ENCODE measurements around the gene EFHC1.
"Not testable (repeated sequence)": the region's sequence is repeated elsewhere in the genome, so short reads cannot be mapped to it uniquely, and the experiment has no call there.

EFHC1 gene

DNA sequence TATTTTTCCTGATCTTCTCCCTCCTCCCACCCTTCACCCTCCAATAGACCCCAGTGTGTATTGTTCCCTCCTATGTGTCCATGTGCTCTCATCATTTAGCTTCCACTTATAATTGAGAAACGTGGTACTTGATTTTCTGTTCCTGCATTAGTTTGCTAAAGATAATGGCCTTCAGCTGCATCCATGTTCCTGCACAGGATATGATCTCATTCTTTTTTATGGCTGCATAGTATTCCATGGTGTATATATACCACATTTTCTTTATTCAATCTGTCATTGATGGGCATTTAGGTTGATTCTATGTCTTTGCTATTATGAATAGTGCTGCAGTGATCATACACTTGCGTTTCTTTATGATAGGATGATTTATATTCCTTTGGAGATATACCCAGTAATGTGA, 41.1 kb downstream of the EFHC1 start:
- FAIRE-seq = not testable (repeated sequence)

GRCh38 chr6:52474173-52474572, 54.0 kb downstream of the EFHC1 start:
- no peak for FAIRE-seq

DNA sequence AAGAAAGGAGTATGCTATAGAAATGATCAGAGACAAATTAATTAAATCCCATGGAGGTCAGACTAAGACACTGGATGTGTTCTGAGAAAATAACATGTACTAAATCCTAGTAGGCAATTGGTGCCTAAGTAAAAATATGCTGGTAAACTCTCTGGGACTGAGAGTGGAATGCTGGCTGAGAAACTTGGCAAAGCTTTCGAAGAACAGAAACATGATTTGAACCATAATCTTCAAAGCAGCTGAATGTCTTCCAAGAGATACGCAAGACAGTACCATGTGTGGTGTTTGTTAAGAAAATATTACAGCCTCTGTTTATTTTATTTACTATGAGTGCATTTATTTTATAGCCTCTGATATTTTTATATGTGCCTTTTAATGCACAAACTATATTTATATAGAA, 55.2 kb downstream of the EFHC1 start:
- FAIRE-seq = no peak

DNA sequence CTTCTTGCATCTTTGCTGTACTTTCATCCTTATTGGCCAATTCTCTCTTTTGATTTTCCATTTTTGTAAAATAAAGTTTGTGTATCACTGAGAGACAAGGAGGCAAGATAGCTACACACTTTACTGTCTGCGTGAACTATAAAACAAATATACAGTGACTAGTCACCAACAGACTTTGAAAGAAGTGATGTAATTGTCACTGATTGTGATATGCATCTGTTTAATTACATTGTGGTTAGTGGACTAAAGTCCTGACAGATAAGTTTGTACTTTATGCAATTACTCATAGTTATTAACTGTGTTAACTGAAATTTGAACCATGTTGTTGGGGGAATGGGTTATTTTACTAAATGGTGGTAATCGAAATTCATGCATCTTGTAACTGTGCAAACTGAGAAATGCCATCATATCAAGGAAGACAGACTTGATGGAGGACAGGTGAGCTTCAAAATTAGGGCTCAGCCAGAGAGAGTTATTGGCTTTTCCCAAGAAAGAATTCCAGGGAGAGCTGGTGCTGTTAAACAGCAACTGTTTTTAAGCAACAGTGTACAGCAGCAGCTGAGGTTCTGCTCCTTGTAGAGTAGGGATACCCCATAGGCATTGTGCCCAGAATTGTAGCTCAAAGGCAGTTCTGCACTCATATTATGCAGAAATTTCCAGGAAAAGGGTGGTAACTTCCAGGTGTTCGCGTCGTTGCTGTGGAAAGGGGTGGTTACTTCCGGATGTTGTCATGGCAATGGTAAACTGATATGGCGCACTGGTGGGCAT, 62.9 kb downstream of the EFHC1 start:
- FAIRE-seq = no peak

DNA sequence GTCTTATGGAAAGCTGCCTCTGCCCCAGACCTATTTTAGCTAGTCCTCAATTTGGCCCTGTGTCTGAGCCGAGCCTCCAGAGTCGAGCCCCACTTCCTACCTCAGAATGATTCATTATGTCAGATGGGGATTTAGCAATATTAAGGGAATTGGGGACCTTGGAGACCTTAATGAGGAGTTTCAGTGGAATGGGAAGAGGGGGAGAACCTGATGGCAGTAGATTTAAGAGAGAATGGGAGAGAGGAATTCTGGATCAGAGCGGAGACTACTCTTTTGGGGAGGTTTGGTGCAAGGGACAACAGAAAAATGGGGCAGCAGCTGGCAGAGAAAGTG, 63.5 kb downstream of the EFHC1 start:
- no peak for FAIRE-seq

DNA sequence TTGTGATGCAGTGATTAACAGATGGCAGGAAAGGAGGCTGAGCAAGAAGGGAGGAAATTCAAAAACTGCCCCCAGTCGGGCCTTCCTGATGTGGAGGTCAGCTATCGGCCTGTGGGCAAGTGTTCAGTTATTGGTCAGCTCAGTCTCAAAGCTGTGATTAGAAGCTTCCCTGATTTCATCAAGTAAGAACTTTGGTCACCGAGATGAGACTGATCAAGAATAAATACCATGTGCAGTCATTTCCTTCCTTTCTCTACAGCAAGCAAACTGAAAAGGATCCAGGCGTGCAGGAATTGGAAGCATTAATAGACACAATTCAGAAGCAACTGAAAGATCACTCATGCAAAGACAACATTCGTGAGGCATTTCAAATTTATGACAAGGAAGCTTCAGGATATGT, 69.7 kb downstream of the EFHC1 start:
- no peak for FAIRE-seq

- FAIRE-seq = no peak
Measured at GRCh38 chr6:52491203-52492069, 71.3 kb downstream of the EFHC1 start.

- FAIRE-seq = no peak
Measured at GRCh38 chr6:52493669-52494068, 73.5 kb downstream of the EFHC1 start.

DNA sequence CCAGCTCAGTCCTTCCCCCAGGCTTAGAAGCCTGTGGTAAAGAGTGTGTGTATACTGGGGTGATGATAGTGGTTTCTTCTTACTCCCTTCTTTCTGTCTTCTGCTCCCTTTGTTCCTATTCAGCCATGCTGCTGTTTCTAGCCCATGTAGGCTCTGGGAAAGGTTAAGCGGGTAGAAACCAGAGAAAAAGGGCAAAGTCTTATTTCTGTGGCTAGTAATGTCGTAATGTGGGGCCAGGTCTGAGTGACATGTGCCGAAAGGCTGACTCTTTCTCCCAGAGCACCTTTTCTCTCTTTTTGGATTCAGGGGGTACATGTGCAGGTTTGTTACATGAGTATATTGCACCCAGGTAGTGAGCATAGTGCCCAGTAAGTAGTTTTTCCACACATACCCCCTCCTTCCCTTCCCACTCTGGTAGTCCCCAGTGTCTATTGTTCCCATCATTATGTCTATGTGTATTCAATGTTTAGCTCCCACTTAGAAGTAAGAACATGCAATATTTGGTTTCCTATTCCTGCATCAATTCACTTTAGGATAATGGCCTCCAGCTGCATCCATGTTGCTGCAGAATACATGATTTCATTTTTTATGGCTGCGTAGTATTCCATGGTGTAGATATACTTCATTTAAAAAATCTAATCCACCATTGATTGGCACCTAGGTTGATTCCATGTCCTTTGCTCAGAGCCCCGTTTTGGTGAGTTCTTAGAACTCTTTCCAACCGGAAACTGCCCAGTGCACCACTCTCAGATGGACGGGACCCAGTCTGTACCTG, 74.3 kb downstream of the EFHC1 start:
- no peak for FAIRE-seq

- FAIRE-seq = no peak
Measured at GRCh38 chr6:52495922-52496321, 75.8 kb downstream of the EFHC1 start.

DNA sequence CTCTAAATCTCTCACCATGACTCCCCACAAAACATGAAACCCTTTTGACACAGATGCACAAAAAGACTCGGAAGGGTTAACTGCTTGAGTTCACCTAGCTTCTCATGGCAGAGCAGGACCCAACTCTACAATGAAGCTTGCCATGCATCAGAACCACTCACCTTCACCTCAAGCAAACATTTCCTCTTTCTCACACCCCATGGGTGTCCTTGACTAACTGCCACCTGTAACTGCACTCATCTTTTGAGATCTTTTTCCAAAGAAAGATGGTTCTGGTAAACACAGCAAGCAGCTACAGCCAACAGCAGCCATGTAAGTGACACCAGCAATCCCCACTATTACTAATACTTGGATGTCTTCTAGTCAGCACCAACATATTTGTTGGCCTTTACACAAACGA, 76.5 kb downstream of the EFHC1 start:
- FAIRE-seq = no peak

DNA sequence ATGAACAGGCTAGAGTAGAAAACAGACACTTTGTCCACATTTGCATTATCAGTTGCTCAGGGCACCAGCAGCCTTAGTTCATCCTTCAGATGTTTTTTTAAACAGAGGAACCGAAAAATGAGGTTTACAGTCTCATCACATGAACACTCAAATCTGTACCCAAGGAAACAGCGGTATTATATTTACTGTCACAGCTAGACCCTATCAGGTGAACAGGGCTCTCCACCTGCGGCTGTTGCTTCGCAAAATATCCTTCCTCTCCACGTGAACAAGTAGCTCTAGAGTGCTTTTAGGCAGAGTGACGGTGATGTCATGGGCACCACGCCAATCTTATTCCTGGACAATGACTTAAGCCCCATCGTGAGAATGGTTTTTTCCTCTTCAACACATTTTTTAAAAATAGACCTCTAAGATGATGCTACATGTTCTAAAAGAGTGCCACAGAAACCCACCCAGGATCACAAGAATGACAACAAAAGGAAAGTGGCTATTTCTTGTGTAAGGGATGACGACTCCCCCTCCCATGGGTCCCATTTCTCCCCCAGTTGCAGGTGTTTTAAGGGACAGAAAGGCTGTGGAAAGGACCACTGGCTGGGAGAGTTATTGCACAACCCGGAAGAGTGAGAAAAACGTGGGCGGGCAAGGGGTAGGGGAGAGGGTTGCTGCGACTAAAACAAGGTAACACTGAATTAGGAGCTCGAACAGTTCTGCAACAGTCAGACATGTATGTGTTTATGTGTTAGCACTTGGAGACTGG, 77.7 kb downstream of the EFHC1 start:
- FAIRE-seq = no peak

- FAIRE-seq = no peak
Measured at GRCh38 chr6:52498538-52499017, 78.4 kb downstream of the EFHC1 start.

DNA sequence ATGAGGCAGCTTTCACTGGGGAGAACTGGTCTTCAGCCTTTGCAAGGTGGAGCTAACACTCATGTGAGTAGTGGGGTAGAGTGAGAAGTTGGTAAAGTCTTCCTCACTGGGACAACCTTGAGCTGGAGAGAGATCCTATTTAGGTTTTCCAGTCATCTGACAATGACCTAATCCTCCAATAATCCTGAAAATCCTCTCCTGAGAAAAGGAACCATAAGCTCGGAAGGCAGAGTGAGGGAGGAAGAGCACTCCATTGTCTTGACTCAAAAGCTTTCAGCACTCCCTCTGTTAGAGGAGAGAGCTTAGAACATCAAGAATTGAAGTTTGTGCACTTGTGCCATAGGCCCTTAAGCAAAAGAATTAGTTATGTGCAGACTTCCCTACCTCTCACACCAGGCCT, 78.9 kb downstream of the EFHC1 start:
- FAIRE-seq = no peak

DNA sequence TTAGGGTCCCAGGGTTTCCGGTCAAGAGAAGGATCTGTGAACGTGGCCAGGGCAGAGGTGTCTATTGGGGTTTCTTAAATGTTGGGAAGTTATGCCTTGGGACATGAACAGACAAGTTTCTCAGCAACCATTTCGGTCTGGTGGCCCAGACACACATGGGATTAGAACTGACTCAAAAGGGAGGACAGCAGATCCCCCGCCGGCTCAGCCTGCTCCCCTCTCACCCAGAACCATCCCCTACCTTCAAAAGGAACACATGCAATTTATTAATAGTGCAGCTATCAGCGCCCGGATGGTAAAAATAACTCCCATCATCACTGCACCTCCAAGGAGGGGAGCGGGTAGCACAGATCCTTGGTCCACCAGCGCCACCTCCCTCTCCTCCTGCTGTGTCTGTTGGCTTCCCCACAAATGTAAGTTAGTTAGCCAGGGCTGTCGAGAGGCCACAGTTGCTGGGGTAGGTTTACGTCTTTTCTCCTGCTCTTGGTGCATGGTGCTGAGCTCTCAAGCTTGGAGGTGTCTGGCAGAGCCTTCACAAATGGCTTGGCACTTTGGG, 79.6 kb downstream of the EFHC1 start:
- FAIRE-seq = no peak

DNA sequence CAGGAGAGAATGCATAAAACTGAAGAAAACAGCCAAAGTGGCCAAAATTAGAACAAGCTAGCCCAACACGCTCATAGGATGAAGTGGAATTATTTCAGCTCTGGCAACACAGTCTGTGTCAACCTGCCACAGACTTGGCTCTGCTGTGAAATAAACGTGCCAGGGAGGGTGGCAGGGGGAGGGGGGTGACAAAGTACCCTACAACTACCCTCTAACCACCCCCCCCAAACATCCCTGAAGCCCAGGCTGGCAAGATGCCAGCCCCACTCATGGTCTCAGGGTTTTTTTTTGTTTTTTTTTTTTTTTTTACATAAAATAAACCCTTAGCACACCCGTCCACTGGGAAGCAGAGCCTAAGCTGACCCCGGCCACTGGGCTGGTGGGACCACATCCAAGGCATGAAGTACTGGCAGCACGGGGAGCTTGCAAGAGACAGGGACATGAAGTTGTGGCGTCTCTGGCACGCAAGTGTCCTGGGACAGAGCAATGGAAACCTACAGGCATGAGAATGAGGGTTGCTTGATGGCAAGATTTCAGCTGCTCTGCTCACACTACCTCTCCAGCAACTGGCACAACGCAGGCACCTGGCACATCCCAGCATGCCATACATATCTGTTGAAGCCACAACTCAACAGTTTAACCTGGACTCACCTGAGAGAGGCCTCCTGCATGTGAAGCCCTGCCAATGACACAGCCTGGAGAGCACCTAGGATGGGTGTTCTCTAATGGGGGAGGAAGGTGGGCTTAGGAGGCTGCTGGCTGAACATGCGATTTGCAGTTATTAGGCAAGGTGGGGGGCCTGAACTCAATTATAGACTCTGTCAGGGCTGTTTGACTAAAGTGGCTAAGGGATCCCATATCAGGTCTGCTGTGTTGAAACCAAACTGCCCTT, 80.3 kb downstream of the EFHC1 start:
- no peak for FAIRE-seq

- FAIRE-seq = no peak
Measured at GRCh38 chr6:52502306-52503029, 82.3 kb downstream of the EFHC1 start.

DNA sequence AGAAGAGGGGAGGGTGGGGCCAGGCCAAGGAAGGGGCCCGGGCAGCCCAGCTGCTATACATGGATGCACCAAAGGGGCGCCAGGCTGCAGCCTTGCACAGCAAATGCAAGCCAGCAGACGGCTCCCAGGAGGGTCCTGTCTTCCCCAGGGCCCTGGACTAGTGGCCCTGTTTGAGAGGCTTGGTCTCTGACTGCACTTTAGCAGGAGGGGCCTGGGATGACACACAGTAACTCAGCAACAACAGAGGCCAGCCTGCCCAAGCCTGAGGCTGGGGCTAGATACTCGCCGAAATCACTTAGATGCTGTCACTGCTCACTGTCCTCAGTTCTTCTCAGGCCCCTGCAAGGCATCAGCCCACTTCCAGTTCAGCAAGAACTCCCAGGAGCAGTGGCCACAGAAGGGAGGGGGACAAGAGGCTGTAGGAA, 83.2 kb downstream of the EFHC1 start:
- FAIRE-seq = no peak

DNA sequence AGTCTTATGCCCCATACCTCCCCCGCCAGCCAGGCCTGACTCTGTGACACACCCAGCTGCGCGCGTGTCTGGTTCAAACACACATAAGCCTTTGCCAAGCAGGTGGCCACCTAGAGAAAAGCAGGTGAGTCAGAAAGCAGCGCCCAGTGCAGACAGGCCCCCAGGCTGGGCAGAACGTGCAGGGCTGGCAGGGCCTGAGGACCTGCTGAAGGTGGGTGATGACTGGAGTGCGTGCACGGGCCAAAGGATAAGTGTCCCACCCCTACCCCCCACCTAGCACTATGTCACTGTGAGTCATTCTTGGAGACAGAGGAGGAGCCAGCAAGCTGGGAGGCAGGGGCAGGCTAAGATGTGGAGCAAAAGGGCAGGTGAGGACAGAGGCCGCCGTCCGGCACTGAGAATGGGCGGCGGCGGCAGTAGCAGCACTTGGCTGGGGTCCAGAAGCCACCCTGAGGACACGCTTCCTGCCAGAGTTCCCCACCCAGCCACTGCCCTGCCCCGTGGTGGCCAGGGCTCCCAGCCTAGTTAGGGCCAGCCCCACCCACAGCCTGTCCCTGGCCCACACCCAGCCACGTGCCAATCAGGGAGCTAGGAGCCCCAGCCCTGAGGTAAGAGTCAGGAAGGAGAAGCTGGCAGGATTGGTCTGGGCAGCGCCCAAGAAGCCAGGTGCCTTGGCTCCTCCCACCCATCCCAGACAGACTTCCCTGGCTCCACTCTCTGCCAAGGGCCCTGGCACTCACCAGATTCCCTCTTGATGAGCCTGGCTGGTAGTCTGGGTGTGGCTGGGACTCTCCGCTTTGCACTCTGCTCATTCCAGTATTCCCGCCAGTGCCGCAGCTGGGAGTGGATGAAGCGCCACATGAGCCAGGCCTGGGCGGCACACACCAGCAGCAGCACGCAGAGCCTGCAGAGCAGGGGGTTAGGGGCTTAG, 84.0 kb downstream of the EFHC1 start:
- FAIRE-seq = no peak

DNA sequence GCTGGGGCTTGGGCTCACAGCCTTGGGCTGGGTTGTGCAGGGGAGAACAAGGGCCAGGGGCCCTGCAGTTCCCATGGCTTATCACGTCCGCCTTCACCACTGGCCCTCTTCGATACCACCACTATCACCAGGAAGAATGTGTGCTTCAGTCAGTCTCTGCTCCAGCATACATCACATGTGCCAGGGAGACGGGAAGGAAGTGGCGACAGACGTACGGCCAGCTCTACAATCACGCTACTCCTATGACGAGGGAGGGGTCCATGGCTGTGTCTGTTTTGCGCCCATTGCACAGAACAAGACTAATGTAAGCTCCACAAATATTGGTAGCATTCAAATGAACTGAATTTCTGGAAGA, 84.6 kb downstream of the EFHC1 start:
- FAIRE-seq = no peak

All from A204.1 (cell line).